ENCODE results near the gene ELK4.

Gene ELK4

DNA sequence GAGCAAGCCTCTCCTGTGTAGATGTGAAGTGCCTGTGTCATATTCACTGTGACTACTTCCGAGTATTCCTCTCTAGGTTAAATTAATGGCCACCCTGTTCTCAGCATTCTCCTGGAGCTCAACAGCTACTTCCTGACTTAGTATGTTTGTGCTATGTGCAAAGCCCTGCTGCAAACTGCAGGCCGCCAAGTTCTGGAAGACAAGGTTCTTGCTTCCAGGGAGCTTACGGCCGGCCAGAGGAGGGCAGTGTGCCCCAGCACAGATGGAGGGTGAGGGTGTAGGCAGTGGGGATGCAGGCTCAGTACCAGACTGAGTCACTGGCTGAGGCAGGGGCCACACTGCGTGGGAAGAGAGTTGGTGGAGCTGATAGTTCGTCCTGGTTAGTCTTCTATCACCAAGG lies 43.2 kb downstream of the ELK4 start:
- intact Hi-C loops (cut with DNase I; ENCODE audit: low total_unique reads): loop anchor here (10.0 kb wide), 1 partner anchor 386 kb away; no protein-coding TSS in a partner anchor
- no peaks in the 10 kb centered on the region for H3K9me3 ChIP-seq
- H3K4me3 ChIP-seq: no peak overlapping the region
- TF ChIP-seq, protein P1, sequence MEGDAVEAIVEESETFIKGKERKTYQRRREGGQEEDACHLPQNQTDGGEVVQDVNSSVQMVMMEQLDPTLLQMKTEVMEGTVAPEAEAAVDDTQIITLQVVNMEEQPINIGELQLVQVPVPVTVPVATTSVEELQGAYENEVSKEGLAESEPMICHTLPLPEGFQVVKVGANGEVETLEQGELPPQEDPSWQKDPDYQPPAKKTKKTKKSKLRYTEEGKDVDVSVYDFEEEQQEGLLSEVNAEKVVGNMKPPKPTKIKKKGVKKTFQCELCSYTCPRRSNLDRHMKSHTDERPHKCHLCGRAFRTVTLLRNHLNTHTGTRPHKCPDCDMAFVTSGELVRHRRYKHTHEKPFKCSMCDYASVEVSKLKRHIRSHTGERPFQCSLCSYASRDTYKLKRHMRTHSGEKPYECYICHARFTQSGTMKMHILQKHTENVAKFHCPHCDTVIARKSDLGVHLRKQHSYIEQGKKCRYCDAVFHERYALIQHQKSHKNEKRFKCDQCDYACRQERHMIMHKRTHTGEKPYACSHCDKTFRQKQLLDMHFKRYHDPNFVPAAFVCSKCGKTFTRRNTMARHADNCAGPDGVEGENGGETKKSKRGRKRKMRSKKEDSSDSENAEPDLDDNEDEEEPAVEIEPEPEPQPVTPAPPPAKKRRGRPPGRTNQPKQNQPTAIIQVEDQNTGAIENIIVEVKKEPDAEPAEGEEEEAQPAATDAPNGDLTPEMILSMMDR (IDR thresholded peaks at IDR 0.05): no peak
- H3K36me3 ChIP-seq: no peaks in the 10 kb centered on the region
- DNase-seq: peak in 1 of 2 donors; percentile 56
- H3K27me3 ChIP-seq: peaks cover 0 to 11% of the 10 kb centered on the region in 2 donors
- no peak overlapping the region for H3K27ac ChIP-seq
- H3K4me1 ChIP-seq: peaks cover 0 to 9% (median 3%) of the 10 kb centered on the region in 4 donors

DNA sequence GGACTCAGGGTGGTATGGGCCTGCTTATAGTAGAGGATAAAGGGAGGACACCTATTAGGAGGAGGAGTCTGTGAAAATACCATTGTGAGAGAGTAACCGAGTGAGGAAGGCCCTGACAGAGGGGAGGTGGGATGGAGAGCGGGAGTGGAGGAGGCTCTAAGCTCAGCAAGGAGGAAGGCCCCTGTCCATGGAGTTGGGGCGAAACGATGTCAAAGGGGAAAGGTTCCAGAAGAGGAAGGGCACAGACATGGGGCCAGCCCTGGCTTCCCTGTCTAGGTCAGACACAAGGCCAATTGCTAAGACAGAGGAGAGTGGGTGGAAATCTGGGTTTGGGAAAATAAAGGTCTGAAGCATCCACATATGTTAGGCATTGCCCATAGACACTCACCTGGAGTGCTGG lies 44.2 kb downstream of the ELK4 start:
- no peak overlapping the region for H3K4me3 ChIP-seq
- peak in 1 of 2 donors; percentile 11 for DNase-seq
- H3K9me3 ChIP-seq: no peaks in the 10 kb centered on the region
- no peak overlapping the region for H3K27ac ChIP-seq
- no peaks in the 10 kb centered on the region for H3K36me3 ChIP-seq
- H3K4me1 ChIP-seq: peaks cover 0 to 7% (median 3%) of the 10 kb centered on the region in 4 donors
- H3K27me3 ChIP-seq: peaks cover 0 to 14% of the 10 kb centered on the region in 2 donors
- intact Hi-C loops (cut with DNase I; ENCODE audit: low total_unique reads): loop anchor here (10.0 kb wide), 1 partner anchor 387 kb away; no protein-coding TSS in a partner anchor
- TF ChIP-seq, protein P1 (IDR thresholded peaks at IDR 0.05): no peak

DNA sequence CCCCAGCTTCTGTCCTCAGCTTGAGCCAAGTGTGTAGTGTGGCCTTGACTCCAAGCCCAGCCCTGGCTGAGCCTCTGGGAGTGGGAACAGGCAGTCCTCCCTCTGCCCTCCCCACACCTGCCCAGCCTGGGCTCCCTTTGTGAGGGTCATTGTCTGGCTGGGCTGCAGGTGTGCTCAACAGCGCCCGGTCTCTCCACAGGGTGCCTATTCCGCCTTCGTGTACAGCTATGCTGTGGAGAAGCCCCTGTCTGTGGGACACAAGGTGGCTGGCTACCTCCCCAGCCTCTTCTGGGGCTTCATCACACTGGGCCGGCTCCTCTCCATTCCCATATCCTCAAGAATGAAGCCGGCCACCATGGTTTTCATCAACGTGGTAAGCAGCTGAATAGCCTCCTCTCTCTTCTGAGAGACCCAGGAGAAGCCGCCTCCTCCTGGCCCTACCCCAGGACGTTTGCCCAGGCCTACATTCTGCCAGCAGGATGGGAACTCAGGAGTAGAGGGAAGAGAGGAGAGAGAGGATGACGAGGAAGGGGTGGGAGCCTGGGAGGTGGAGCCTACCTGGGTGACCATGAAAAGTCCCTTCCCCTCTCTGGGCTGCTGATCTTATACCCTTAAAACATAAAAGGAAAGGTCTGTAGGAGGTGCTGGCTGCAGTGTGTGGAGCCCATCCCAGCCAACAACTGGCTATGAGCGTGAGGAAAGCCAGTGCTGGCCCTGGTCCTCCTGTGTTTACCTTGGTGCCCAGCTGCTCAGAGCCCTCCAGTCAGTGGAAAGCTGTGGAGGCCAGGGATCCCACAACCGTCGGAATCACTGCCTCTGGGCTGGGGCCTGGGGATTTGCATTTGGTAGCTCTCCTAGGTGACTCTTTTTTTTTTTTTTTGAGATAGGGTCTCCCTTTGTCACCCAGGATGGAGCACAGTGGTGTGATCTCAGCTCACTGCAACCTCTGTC lies 45.7 kb downstream of the ELK4 start:
- peak in 1 of 2 donors; percentile 44 for DNase-seq
- H3K36me3 ChIP-seq: no peaks in the 10 kb centered on the region
- no peak overlapping the region for H3K27ac ChIP-seq
- H3K9me3 ChIP-seq: no peaks in the 10 kb centered on the region
- intact Hi-C loops (cut with DNase I; ENCODE audit: low total_unique reads): loop anchor here (10.0 kb wide), 1 partner anchor 389 kb away; no protein-coding TSS in a partner anchor
- H3K27me3 ChIP-seq: peaks cover 0 to 29% of the 10 kb centered on the region in 2 donors
- H3K4me1 ChIP-seq: no peaks in the 10 kb centered on the region
- TF ChIP-seq, protein P1 (IDR thresholded peaks at IDR 0.05): no peak
- H3K4me3 ChIP-seq: no peak overlapping the region

DNA sequence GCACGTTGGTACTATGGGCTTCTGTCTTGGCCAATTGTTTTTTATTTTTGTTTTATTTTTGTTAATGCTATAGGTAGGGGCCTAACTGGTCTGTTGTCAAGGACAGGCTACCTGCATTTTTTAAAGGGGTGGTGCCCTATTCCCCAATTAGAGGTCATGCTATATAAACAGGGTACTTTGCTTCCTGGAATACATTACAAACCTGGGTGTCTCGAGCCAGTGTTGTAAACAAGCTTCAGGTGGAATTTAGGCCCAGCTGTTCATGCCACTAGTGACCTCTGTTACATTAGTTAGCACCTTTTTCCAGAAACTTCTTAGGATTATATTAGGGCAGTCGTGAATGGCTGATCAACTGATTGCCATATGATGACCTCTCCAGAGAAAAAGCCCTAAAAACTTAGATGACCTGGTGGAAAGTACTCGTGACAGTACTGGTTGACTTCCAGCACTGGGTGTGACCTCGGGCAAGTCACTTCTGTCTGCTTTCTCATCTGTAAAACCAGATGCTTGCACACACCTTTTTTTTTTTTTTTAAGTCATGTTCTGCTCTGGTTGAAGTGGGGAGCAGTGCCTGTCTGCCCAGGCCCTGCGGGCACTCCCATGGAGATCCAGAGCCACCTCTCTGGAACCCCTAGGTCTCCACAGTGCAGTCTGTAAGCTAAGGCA lies 46.5 kb downstream of the ELK4 start:
- Histone ChIP-seq H3K4me3 (no peak overlapping the region), H3K4me1 (no peaks in the 10 kb centered on the region), H3K27ac (no peak overlapping the region), H3K9me3 (no peaks in the 10 kb centered on the region), H3K36me3 (no peaks in the 10 kb centered on the region), H3K27me3 (peaks cover 0 to 37% of the 10 kb centered on the region in 2 donors)
- DNase-seq: no peak
- TF ChIP-seq, protein P1 (IDR thresholded peaks at IDR 0.05): no peak
- intact Hi-C loops (cut with DNase I; ENCODE audit: low total_unique reads): loop anchor here (10.0 kb wide), 1 partner anchor 389 kb away; no protein-coding TSS in a partner anchor

DNA sequence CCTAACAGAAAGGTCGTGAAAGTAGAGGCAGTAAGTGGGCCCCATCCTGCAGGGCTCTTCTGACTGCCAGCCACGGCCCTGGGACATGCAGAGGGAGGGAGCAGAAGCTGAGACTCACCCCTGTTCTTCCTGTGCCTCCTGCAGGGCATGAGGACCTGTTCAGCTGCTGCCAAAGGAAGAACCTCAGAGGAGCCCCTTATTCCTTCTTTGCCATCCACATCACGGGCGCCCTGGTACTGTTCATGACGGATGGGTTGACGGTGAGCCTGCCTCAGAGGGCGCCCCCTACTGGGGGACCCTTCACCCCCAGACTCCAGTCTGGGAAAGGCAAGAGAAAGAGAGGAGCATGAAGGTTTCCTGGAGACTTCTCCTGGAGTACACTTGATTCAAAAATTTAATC lies 47.1 kb downstream of the ELK4 start:
- TF ChIP-seq, protein P1 (IDR thresholded peaks at IDR 0.05): no peak
- Histone ChIP-seq H3K4me1 (no peaks in the 10 kb centered on the region), H3K9me3 (no peaks in the 10 kb centered on the region), H3K4me3 (no peak overlapping the region), H3K36me3 (no peaks in the 10 kb centered on the region), H3K27ac (no peak overlapping the region), H3K27me3 (peaks cover 0 to 42% of the 10 kb centered on the region in 2 donors)
- intact Hi-C loops (cut with DNase I; ENCODE audit: low total_unique reads): loop anchor here (10.0 kb wide), 1 partner anchor 390 kb away; no protein-coding TSS in a partner anchor
- DNase-seq: peak in 1 of 2 donors; percentile 51
